Keratinocyte (primary cell): Measurements from ENCODE around the gene ZHX3.

Experiments used
- CTCF ChIP-seq, 3 experiments: IDR thresholded peaks in 1 of 3; conservative IDR thresholded peaks in 1 of 3; optimal IDR thresholded peaks in 1 of 3; 2 replicates in 2 of 3; 3 replicates in 1 of 3; pipeline versions ENCODE3 to v1.5.1; 2011; ENCODE audit warnings: low read length in 3 of 3, mild to moderate bottlenecking in 3 of 3, moderate library complexity in 2 of 3, control low read depth in 1 of 3, inconsistent platforms in 1 of 3; ENCODE audit not compliant: insufficient read depth in 2 of 3; ENCODE audit errors: extremely low read depth in 1 of 3
- EZH2 ChIP-seq: IDR thresholded peaks from one replicate; pipeline ENCODE4 v1.6.1; 2012; ENCODE audit warnings: inconsistent platforms, mild to moderate bottlenecking, low read length, moderate library complexity

- no peak for TF ChIP-seq CTCF (optimal IDR thresholded peaks at IDR 0.05 in 1 of 3, IDR thresholded peaks at IDR 0.05 in 1 of 3, conservative IDR thresholded peaks at IDR 0.05 in 1 of 3; ENCODE audit: extremely low read depth in 1 of 3, insufficient read depth in 2 of 3, low read length in 3 of 3)
- no peak for TF ChIP-seq EZH2
Observed at GRCh38 chr20:41258474-41258873, 59.1 kb downstream of the ZHX3 start.
